GM23248 (cell line): Measurements from ENCODE around the gene SPTBN5.

Experiments used
- EZH2 ChIP-seq: fragments of 200-600 bp; sonication (generic); IDR thresholded peaks from 2 replicates; pipeline ENCODE4 v1.6.1; 2018; ENCODE audit warnings: antibody characterized with exemption, mild to moderate bottlenecking; ENCODE audit not compliant: insufficient read depth, poor library complexity, severe bottlenecking
- EZH2phosphoT487 ChIP-seq: fragments of 200-600 bp; sonication (generic); IDR thresholded peaks from 2 replicates; pipeline ENCODE4 v1.6.1; 2018; ENCODE audit warnings: antibody characterized with exemption, moderate library complexity, mild to moderate bottlenecking, low read depth; ENCODE audit not compliant: insufficient read depth

GRCh38 chr15:41892621-41893421, 1.0 kb downstream of the SPTBN5 start:
- TF ChIP-seq EZH2phosphoT487 (no peak), EZH2 (no peak)
